Sciatic nerve (tissue), 2 donors: ENCODE measurements around the gene ADAMTSL5. TPM values are rescaled to one million over a fixed set of nuclear protein-coding genes. Genes with fewer than 3 reads are reported as not detected.
"Not testable (repeated sequence)": the region's sequence is repeated elsewhere in the genome, so short reads cannot be mapped to it uniquely, and the experiment has no call there.

ENCODE experiments used
- ATAC-seq: fragments of 200-7000 bp; cut with Tn5 transposase; one replicate; pipeline ENCODE4 v1.9.1; 2020; ENCODE audit warnings: mild to moderate bottlenecking, moderate library complexity
- DNase-seq: peaks from one replicate; pipeline ENCODE4 v3.0.0-alpha.2; 2020; ENCODE audit warnings: low spot score
- intact Hi-C: fragments of 100-400 bp; cut with DNase I; formaldehyde crosslinking; loops from one replicate; pipeline ENCODE4 v1.14.2; 2022
- total RNA-seq: library from RNA; stranded (reverse); fragmentation: NEBNext Ultra II Directional; extraction: Animal tissue kit (Norgen Biotek cat#: 25700); gene quantifications from one replicate; pipeline ENCODE4 v1.2.1, GENCODE V29; 2021
- donor health status: DM: no; HTN: no; CAD: no.
- donor health status: DM: no; HTN: no; CAD: no.

Gene ADAMTSL5
- total RNA-seq, 1 donor from 2014 or later = 48.3 TPM

GRCh38 chr19:1488282-1488601 lies 24.6 kb downstream of the ADAMTSL5 start:
- intact Hi-C loops = no loop called here
- DNase-seq (peak; percentile 54), ATAC-seq (no peak)

- intact Hi-C loops = no loop called here
- peak; percentile 61 for DNase-seq
- no peak for ATAC-seq
Measured at GRCh38 chr19:1487576-1488281, 25.1 kb downstream of the ADAMTSL5 start.

- intact Hi-C loops = no loop called here
- ATAC-seq (no peak), DNase-seq (peak; percentile 59)
Measured at GRCh38 chr19:1486720-1487575, 25.9 kb downstream of the ADAMTSL5 start.

GRCh38 chr19:1483979-1484428 lies 28.8 kb downstream of the ADAMTSL5 start:
- intact Hi-C loops = no loop called here
- peak; percentile 55 for DNase-seq

GRCh38 chr19:1483131-1483978 lies 29.5 kb downstream of the ADAMTSL5 start:
- intact Hi-C loops = no loop called here
- DNase-seq = peak; percentile 57

More at GRCh38 chr19:1483979-1484428, 28.8 kb downstream of the ADAMTSL5 start:
- no peak for ATAC-seq

GRCh38 chr19:1482361-1483130 lies 30.3 kb downstream of the ADAMTSL5 start:
- DNase-seq (peak; percentile 59), ATAC-seq (no peak)
- intact Hi-C loops = no loop called here

More at GRCh38 chr19:1483131-1483978, 29.5 kb downstream of the ADAMTSL5 start:
- ATAC-seq = no peak

- ATAC-seq (no peak), DNase-seq (peak; percentile 55)
- intact Hi-C loops = no loop called here
Measured at GRCh38 chr19:1481893-1482360, 30.9 kb downstream of the ADAMTSL5 start.

- DNase-seq = peak; percentile 56
- intact Hi-C loops = no loop called here
- ATAC-seq = no peak
Measured at GRCh38 chr19:1481224-1481892, 31.5 kb downstream of the ADAMTSL5 start.

- ATAC-seq (peak; percentile 98), DNase-seq (peak; percentile 97)
- intact Hi-C loops = no loop called here
Measured at GRCh38 chr19:1478934-1479707, 33.7 kb downstream of the ADAMTSL5 start, which contains the start of gene C19orf25. Gene C19orf25 (minus strand): TSS chr19:1479215. CDS start chr19:1478903, 312 bp downstream.

- ATAC-seq, DNase-seq, intact Hi-C loops: not testable (repeated sequence)
Measured at GRCh38 chr19:1477056-1477455, 35.8 kb downstream of the ADAMTSL5 start.

GRCh38 chr19:1475751-1476437 lies 36.9 kb downstream of the ADAMTSL5 start:
- intact Hi-C loops = no loop called here
- ATAC-seq (no peak), DNase-seq (peak; percentile 60)

- ATAC-seq (no peak), DNase-seq (no peak)
- intact Hi-C loops = no loop called here
Measured at GRCh38 chr19:1474765-1475351, 38.0 kb downstream of the ADAMTSL5 start.

- ATAC-seq (no peak), DNase-seq (no peak)
- intact Hi-C loops = no loop called here
Measured at GRCh38 chr19:1474011-1474764, 38.6 kb downstream of the ADAMTSL5 start.

GRCh38 chr19:1473085-1473851 lies 39.6 kb downstream of the ADAMTSL5 start:
- no peak for ATAC-seq
- DNase-seq = no peak
- intact Hi-C loops = no loop called here
